Cardiac fibroblast (primary cell): ENCODE data around the gene RGS11.
A peak's percentile ranks its signal among the peaks of the same experiment; 100 is the strongest.

Experiments
- DNase-seq, 2 donors: peaks; one replicate each; pipeline versions ENCODE4 v3.0.0 to v3.0.0-alpha.2; 2010; ENCODE audit warnings: low read depth in 2 of 2
- H3K4me3 ChIP-seq, 2 donors: replicated peaks in 1 of 2; 1 replicate in 1 of 2; 2 replicates in 1 of 2; pipeline ENCODE4 v1.5.1; 2011; ENCODE audit warnings: low read depth in 2 of 2, low read length in 2 of 2, mild to moderate bottlenecking in 2 of 2, moderate library complexity in 1 of 2
- TF ChIP-seq, protein P1 (sequence below): IDR thresholded peaks from one replicate; pipeline ENCODE4 v1.5.1; 2011; ENCODE audit warnings: low read depth, mild to moderate bottlenecking, low read length, inconsistent platforms

Gene RGS11

DNA sequence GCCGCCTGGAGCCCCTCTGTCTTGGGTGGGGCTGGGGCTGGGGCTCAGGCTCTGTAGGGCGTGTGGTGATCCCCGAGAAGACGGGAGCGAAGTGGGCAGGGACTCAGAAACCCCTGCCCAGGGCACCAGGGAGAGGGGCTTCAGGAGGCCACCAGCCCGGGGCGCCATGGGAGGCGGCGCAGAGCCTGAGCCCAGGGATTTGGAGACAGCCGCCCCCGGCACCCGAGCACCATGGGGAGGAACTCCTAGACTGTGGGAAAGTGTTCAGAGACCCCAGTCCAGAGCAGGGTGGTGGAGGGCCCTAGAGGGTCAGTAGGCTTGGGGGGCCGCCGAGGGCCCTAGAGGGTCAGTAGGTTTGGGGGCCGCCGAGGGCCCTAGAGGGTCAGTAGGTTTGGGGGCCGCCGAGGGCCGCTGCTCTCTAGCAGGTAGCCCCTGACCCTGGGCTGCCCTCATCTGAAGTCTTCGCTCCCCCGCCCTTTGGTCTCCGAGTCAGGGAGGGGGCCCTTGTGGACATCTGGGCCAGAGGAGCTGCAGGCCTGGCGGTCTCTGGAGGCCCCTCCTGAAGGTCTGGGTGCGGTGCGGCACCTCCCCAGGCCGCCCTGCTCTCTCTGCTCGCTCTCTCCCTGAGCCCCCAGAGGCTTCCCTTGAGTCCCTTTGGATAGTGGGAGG lies 5.4 kb upstream of the RGS11 start:
- peak overlapping the region in 1 of 2 donors; percentile 15 for H3K4me3 ChIP-seq
- TF ChIP-seq, protein P1, sequence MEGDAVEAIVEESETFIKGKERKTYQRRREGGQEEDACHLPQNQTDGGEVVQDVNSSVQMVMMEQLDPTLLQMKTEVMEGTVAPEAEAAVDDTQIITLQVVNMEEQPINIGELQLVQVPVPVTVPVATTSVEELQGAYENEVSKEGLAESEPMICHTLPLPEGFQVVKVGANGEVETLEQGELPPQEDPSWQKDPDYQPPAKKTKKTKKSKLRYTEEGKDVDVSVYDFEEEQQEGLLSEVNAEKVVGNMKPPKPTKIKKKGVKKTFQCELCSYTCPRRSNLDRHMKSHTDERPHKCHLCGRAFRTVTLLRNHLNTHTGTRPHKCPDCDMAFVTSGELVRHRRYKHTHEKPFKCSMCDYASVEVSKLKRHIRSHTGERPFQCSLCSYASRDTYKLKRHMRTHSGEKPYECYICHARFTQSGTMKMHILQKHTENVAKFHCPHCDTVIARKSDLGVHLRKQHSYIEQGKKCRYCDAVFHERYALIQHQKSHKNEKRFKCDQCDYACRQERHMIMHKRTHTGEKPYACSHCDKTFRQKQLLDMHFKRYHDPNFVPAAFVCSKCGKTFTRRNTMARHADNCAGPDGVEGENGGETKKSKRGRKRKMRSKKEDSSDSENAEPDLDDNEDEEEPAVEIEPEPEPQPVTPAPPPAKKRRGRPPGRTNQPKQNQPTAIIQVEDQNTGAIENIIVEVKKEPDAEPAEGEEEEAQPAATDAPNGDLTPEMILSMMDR, result no peak
- DNase-seq, result no peak

DNA sequence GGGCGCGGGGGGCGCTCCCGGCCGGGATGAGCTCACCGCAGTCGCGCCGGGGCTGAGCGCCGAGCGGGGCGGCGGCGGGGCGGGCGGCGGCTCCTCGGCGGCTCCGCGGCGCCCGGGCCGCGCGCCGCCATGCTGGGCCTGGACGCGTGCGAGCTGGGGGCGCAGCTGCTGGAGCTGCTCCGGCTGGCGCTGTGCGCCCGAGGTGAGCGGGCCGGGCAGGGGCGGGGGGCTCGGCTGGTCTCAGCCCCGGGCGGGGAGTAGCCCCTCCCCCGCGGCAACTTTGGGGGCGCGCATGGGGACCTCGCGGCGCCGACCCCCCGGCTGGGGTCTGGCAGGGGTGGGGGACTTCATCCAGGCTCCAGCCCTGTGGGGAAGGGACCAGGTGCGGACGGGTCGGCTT lies 4.8 kb upstream of the RGS11 start, which contains the start of gene ARHGDIG:
ARHGDIG (plus strand) TSS at position 40 of the 400 bp plus-strand sequence; CDS start at position 130, 90 bp downstream.
- TF ChIP-seq, protein P1, result no peak
- peak within 1 kb of the TSS; percentile 15 to 24 for H3K4me3 ChIP-seq
- no peak for DNase-seq

DNA sequence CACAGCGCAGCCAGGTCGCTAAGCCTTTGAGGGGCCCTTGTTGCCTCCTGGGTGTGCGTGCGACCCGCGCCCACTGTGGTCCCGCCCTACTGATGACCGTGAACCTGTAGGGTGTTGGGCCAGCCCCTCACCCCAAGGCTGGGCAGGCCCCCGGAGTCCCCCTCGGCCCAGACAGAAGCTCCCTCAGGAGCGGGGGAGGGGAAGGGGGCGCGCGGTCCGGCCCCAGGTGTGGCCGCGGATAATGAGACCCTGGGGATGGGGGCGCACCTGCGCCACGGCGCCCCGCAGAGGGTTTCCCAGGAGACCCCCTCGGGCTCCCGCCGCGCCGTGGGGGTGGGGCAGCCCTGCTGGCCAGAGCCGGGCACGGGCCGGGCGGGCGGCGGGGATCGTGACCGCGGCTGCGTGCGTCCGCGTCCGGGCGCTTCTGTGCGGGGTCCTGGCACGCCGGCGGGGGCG lies 4.3 kb upstream of the RGS11 start:
- DNase-seq, result no peak
- H3K4me3 ChIP-seq, result no peak overlapping the region
- TF ChIP-seq, protein P1, result no peak

DNA sequence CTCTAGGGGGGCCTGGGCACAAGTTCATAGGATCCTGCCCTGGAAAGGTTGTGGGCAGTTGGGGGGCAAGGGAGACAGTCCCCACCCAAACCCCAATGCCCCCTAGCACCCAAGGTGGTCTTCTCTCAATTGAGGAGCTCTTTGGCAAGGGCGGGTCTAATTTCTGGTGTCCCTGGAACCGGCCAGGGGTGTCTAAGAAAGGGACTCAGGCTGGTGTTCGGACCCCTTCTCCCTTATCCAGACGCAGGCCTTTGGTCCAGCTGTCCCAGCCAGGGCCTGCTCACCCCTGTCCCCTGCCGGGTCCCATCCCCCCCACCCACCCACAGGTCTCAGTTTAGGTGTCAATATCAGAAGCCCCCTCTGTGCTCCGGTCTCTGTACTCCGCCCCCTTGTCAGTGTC lies 3.8 kb upstream of the RGS11 start:
- DNase-seq, result no peak

DNA sequence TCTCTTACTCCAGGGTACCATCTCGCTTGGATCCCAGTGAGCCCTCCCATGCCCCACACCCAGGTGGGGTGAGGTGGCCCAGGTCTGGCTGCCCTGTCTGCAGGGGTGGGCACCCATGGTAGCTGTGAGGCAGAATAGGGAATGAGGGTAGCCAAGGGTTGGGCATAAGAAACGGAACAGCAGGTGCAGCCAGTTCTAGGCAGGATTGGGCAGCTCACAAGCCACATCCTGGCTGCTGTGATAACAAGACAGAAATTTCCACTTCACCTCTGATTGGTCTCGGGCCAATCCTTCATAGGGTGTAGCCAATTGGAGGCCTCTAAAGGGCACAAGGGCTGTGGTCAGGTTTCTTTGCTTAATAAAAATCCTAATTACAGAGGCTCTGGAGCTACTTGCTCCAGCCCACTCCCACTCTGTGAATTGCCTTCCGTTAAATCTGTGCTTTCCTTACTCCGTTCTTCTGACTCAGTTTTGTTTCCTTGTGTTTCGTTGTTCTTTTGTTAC lies 3.2 kb upstream of the RGS11 start:
- peak; percentile 21 to 56 for DNase-seq
- TF ChIP-seq, protein P1, result no peak
- H3K4me3 ChIP-seq, result no peak overlapping the region

More for the DNA sequence above, 3.8 kb upstream of the RGS11 start:
- no peak overlapping the region for H3K4me3 ChIP-seq
- TF ChIP-seq, protein P1, result no peak

DNA sequence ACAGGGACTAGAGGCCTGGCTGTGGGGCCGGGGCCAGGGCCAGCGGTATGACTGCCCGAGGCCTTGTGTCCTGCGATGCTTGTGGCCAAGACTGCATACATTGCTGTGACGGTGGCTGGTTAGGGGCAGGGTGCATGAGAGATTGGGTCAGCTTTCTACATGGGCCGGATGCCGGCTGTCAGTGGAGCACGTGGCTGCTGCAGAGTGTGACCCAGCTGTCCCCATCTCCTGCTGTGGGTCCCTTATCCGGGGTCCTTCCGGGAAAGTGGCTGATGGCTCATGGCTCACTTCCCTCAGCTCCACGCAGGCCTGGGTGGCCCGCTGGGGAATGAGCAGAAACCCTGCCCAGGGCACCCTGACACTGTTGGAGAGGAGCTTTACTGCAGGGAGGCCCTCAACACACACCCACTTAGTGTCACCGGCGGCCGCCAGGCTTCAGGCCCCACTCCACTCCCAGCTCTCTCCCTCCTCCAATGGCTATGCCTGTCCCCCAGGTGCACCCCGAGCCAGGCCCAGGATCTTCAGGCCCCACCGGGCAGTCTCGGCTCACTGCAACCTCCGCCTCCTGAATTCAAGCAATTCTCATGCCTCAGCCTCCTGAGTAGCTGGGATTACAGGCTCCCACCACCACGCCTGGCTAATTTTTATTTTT lies 808 bp upstream of the RGS11 start:
- no peak for DNase-seq
- H3K4me3 ChIP-seq, result no peak overlapping the region
- TF ChIP-seq, protein P1, result no peak
